IPS DF 4.7 (cell line): ENCODE measurements around the gene SYT3.

Experiments
- DNase-seq: peaks from one replicate; pipeline ENCODE4 v3.0.0-alpha.2; 2013; ENCODE audit warnings: low spot score; ENCODE audit errors: extremely low read depth

SYT3 gene

DNA sequence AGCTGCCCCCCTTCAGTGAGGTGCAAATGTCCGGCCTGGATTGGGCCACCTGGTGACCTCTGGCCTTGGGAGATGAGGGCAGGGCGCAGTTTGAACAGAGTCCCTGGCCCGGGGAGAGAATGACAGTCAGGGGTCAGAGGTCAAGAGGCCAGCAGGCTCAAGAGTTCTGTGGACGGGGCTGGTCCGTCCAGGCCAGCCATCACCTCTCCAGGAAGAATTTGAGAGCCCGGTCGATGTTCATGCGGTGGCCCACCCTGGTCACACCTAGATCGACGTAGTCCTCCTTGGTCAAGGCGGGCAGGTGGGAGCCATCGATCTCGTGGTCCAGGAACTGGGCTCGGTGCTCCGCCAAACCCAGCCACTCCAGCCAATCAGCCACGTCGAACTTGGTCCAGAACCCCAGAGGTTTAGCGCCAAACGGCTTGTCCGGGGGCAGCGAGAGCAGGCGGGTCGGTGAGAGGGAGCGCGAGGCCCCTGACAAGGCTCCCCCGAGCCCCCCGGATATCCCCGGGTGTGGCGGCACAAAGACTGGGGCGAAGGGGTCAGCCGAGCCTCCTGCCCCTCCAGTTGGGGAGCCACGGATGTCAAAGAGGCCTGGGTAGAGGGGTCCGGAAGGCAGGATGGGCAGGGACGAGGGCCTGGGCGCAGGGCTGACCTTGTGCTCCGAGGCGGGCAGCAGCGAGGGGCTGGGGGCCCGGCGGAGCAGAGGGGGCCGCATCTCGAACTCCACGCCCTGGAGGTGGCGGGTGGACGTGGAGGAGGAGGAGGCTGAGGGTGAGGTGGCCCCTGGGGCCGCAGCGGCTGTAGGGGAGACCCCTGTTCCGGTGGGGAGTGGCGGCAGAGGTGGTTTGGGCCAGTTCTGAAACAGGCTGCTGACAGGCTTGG lies 22.3 kb upstream of the SYT3 start:
- no peak for DNase-seq

DNA sequence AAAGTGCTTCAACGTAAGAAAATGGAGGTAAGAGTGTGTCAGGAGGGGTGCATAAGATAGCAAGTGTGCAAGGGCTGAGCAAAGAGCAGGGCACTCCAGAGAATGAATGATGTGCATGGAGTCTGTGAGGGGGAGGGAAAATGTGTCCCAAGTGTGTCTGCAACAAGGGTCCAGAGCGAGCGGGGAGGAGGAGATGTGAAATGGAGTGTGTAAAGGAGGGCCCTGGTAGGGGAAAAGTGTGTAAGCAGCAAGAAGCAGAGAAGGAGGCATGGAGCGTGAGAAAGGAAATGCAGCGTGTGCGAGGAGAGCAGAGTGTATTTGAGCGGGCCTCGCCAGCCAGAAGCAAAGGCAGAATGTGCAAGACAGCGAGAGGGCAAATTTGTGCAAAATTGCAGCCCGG lies 21.3 kb upstream of the SYT3 start:
- DNase-seq, result no peak

DNA sequence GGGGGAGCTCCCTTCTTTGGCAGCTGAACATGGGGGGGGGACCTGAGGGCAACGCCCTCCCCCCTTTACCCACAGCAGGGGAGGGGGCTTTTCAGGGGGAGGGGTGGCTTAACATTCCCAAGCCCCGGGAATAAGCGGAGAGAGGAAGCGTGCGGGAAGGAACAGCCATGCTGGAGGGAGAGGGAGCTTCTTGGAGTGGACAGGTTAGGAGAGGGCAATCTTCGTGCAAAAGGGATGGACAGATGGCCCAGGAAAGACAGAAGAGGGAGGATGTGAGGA lies 20.3 kb upstream of the SYT3 start:
- DNase-seq, result no peak

DNA sequence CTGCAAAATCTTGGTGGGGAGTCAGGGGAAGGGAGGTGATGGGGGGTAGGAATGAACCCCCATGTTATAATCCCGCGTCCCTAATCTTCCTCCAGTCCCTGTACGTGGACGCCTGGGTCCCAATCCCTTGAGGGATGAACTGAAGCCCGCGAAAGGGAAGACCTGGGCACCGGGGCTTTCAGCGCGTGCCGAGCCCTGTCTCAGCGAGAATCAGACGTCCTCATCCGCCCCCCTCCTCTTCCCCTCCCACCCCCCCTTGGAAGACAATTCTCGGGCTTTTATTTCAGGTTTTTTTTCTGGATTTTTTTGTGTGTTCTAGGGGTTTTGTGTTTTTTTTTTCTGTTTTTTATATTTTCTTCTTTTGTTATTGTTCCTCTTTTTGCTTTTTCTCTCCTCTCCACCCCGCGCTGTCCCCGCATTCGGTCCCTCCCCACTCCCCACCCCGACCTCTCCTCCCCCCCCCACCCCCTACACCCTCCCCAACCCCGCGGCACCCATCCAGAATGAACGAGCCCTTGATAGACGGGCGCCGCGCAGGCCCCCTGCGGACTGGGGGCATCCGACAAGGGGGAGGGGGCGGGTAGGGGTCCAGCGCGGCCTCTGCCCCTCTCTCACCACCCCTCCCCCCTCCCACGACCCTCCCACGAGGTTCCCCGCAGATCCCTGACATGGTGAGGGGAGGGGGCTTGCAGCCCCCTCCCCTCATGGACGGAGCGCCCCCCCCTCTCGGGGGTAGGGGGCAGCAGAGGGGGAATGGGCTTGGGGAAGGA lies 19.8 kb upstream of the SYT3 start:
- no peak for DNase-seq

DNA sequence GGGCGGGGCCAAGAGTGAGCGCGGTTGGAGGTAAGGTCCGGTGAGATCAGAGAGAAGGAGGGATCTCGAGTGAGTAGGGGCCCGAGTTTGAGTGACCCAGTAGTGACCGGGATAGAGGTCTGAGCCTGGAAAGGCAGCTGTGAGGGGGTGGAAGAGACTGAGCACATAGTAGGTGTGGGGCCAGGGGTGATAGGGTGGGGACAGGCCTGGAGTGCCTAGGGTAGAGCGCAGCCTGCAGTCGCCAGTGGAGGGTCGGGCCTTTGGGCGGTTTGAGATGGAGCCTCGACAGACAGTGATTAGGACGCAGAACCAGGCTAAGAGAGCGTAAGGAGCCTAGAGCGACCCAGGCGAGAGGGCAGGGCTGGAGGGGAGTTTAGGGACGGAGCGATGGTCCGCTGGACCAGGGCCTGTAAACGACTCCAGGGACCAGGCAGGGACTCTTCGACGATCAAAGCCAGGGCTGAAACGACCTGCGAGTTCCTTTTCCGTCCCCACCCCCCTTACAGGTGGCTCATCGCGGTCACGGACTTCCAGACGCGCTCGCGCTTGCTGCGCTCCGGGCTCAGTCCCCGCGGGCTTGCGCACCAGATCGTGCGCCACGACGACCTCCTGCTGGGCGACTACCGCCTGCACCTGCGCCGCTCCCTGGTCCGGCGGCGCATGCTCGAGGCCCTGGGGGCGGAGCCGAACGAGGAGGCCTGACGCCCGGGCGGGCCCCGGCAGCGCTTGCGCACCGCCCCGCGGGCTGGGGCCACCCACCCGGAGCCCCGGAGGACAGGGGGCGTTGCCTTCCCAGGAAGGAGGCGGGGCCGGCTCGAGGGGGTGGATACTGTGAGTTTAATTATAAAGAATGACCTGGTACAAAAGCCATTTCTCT lies 19.0 kb upstream of the SYT3 start:
- DNase-seq, result no peak

DNA sequence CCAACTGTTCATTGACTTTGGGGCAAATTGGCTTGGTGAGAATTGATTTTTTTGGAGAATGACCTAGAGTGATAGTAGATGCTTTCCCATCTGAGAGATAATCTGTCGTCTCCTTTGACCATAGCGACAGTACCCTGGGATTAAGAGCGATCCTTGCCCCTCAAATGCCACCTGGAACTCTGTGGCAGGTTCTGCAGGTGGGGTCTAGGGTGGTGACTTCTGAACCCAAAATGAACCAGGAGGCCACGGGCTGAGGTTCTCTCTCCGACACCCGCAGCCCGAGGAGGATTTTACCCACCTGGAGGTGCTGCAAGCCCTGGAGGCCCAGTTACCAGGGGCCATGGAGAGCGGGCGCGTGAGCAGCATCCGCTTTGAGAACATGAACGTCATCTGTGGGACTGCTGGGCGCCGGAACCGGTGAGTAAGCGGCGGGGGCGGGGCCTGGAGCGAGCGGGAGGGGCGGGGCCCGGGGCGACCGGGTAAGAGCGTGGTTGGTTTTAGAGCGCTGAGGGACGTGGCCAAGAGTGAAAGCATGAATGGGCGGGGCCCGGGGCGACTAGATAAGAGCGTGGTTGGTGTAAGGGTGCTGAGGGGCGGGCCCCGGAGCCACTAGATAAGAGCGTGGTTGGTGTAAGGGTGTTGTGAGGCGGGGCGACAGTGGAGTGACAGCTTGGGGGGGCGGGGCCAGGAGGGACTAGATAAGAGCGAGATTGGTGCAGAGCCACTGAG lies 18.2 kb upstream of the SYT3 start:
- no peak for DNase-seq

DNA sequence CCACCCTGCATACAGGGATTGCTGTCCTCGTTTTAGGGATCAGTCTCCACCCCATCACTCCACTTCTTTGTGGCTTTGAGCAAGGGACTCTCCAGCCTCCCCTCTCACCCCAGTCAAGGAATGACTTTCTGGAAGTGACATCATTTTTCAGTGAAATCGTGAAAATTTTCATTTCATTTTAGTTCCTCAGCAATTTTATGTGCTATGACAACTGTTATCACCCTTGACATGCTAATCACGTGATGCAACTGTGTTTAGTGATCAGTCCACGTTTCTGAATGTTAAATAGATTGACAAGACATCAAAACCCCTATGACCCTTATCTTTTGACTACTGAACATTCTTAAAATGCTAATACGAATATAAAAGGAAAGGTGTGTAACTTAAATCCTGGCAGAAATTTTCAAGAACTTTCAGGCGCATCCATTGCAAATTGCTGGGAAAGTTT lies 17.6 kb upstream of the SYT3 start:
- DNase-seq, result no peak

DNA sequence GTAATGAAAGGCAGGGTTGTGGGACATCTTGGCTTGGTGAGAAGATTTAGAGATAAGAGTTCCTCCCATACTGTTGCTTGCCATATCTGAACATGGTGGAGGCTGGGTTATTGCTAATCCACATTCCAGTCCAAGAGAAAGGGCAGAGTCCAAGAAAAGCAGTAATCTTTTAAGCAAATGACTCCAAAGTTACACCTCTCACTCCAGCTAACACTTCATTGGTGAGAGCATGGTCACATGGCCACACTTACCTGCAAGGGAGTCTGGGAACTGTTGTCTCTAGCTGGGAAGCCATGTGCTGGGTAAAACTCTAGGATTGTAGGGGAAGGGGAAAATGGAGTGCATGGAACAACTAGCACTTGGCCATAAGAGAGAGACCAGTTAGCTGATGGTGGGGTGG lies 15.2 kb upstream of the SYT3 start:
- no peak for DNase-seq

DNA sequence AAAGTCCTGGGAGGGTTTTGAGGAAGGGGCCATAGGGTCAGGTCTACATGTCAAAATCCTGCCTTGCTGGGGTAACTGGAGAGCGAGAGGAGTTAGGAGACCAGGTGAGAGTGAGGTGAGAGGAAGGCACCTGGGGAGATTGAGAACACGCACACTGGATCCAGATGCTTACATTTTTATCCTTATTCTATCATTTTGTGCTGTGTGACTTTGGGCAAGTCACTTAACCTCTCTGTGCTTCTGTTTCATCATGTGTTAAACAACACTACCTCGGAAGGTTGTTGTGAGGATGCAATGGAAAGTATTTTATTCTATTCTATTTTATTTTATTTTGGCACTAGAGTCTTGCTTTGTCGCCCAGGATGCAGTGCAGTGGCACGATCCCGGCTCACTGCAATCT lies 13.0 kb upstream of the SYT3 start:
- DNase-seq, result no peak

DNA sequence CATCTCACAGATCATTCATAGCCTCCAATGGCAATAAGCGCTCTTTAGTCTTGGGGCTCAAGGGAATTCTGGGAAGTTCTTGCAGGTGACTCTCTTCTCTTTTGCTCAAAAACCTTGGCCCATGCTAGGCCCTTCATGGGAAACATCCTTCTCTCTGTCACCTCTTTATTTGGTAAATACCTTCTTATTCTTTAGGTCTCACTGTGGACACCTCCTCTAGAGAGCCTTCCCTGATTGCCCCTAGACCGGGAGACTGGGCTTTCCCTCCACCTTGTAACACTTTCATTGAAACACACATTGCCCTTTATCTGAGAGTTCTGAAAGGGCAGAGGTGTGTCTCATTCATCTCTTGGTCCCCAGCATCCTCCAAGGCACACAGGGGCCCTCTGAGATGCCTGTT lies 11.5 kb upstream of the SYT3 start:
- no peak for DNase-seq

DNA sequence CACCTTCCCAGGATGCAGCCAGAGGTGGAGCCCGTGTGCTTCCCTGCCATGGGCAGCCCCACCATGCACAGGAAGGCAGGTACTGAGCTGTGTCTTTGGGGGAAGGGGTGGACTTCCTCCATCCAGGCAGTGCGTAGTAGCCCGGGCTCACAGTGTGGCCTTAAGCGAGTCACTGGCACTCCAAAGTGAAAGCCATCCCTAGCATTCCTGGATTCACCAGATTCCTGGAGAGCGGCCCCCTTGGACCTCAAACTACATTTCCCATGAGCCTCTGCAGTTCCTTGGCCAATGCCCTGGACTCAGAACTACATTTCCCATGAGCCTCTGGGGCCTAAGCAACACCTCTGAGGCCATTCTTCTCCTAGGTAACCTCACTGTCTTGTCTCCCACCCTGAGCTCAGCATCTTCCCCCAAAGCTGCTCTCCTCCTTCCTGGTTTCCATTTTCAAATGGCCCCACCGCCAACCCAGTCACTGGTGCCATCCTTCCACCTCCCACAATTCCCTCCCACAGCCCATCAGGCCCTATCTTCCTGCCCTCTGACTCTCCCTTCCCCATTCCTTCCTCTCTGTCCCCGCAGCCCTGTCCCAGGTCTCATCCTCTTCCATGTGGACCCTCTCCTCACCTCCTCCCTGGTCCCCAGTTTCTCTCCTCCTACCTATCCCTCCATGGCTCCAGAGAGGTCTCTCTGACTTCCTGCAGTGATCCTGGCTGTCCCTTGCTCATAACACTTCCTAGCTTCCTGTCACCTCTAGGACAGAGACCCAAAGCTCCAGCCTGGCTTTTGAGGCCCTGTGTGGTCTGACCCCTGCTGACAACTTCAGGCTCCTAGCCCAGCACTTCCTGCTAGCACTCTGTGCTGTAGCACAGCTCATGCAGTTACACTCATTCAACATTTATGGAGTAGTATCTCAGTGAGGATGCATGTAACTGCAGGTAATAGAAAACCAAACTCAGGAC lies 10.0 kb upstream of the SYT3 start, which contains the start of gene C19orf81:
C19orf81 (plus strand) TSS at position 13 of the 959 bp plus-strand sequence; CDS start at position 13, 0 bp downstream.
- peak; percentile 72 for DNase-seq

DNA sequence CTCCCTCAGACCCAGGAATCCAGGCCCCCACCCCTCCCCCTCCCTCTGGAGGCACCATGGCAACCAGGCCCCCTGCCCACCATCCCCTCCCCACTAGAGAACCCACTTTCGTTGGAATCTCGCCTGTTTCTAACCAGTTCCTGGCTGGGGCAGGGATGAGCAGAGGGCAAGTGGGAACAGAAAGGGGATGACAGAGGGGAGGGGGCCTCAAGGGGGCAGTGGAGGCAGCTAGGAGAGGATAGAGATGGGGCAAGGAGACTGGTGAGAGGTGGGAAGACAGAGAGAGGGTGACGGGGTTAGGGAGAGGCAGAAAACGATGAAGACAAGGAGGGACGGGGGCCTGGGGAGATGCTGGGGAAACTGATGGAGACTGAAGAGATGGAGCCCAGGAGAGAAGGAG lies 9.0 kb upstream of the SYT3 start:
- DNase-seq, result no peak

DNA sequence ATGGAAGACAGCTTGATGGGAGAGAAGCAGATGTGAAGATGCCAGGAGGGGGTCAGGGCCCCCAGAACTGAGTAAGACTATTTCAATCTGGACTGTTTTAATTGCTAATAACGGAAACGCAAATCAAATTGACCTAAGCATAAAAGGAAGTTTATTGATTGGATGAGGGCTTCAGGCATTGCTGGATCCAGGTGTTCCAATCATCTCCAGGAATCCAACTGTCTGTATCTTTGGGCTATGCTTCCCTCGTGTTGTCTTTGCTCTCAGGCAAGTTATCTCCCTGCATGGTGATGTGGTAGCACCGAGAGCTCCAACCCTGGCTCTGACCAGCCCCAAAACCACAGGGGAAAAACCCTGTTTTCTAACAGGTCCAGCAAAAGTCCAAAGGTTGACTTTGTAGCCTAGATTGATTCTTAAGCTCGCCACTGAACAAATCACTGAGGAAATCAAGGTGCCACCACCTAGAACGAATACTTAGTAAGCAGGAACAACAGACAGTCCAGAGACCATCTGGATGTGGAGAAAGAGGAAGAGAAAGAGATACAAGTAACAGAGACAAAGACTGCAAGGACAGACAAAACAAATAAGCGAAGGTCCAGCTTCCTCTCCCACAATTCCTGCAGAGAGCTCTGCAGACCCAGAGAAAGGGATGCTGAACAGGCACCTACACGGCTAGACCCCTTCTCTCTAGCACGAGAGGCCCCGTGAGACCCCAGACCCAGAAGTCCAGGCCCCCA lies 8.4 kb upstream of the SYT3 start:
- no peak for DNase-seq

DNA sequence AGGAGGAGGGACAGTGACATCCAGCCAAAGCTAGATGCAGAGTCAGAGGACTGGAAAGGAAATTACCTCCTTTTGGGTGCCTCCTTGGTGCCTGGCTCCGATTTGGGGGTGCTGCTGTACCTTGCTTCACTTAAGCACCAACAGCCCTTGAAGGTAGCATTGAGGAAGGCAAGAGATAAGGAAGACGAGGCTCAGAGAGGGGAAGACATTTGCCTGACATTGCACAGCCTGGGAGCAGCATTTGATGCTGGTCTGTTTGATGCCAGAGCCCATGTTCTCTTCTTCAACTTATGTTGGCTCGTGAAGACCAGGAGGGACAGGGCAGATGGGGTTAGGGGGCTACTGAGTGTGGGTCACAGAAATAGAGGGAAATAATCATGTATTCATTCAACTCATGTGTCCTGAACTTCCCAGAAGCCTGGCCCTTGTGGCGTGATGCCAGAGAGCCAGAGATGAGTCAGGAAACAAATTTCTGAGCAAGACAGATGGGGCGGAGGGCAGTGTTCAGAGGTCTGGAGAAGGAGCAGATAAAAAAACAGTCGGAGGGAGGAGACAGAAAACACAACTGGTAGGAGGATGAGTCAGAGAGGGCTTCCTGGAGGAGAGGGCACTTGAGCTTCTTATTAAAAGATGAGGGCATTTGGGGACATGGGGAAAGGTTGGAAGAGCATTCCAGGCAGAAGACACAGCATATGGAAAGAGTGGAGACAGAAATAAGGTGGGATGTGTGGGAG lies 6.6 kb upstream of the SYT3 start:
- no peak for DNase-seq

DNA sequence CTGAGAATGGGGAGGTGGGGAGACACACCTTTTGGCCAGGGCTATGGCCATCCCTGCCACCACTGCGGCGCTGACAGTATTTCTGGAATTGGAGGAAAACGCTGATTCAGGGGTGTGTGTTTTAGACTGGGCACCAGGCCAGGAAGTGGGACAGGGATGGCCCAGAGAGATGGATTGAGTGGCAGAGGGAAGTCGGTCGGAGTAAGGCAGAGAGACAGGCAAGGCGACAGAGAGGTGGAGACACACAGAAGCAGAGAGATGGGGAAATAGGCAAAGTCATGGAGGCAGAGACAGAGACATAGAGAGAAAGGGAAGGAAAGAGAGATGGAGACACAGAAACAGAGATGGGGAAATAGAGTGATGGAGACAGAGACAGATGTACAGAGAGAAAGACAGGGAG lies 5.4 kb upstream of the SYT3 start:
- no peak for DNase-seq

DNA sequence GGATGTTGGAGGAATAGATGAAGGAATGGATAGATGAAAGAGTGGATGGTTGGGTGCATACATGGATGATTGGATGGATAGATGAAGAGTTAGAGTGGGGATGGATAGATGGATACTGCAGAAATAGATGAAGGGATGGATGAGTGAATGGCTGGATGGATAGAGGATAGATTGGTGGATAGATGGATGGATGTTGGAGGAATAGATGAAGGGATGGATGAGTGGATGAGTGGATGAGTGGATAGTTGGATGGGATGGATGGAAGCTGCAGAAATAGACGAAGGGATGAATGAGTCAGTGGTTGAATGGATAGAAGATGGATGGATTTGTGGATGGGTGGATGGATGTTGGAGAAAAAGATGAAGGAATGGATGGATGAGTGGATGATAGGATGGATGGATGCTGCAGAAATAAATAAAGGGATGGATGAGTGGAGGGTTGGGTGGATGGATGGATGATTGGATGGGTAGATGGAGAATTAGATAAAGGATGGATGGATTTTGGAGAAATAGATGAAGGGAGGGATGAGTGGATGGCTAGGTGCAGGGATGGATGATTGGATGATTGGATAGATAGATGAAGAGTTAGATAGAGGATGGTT lies 4.7 kb upstream of the SYT3 start:
- DNase-seq, result no peak

DNA sequence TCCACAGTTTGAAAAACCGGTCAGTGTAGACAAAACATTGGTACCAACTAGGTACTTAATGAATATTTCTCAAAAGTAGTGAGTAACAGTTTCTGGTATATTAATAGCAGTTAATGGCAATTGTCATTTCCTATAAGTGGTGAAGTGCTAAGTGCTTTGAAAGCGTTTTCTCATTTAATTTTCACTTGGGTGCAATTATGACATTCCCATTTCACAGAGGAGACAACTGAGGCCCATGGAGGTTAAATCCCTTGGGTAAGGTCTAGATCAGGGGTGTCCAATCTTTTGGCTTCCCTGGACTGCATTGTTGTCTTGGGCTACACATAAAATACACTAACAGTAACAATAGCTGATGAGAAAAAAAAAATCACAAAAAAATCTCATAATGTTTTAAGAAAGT lies 687 bp upstream of the SYT3 start:
- no peak for DNase-seq

DNA sequence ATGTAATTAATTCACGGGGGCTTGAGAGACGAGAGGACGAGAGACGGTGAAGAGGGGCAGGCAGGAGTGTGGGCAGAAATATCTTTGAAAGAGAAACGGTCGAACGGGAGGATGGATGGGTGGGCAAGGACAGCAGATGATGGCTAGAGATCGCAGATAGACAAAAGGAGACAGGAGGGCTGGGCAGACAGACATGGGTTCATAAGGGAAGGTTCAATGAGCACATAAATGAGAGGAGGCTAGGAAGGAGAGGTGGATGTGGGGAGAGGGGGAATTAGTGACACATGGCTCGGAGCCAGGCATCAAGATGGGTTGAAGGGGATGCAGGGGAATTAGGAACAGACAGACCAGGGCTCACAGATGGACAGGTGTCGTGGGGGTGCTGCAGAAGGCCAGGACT lies 1.1 kb downstream of the SYT3 start:
- no peak for DNase-seq
